M059J (cell line): ENCODE results near the gene PDE8A. TPM values are rescaled to one million over a fixed set of nuclear protein-coding genes. Genes with fewer than 3 reads are reported as not detected.
"Not testable (repeated sequence)": the region's sequence is repeated elsewhere in the genome, so short reads cannot be mapped to it uniquely, and the experiment has no call there.

Experiments used
- DNase-seq: peaks from one replicate; pipeline ENCODE4 v3.0.0-alpha.2; 2012; ENCODE audit warnings: low read depth
- total RNA-seq: library from RNA; depleted of rRNA; stranded (reverse); fragments of >200 nt; shearing (Covaris generic); gene quantifications from 2 replicates; pipeline ENCODE4 v1.2.3, GENCODE V29; 2014

Gene PDE8A
- total RNA-seq, 1 experiment from 2014 or later, result 31.0 TPM

GRCh38 chr15:85010071-85010385, 28.4 kb downstream of the PDE8A start:
- DNase-seq, result no peak

- no peak for DNase-seq
Observed at GRCh38 chr15:85010386-85011159, 28.9 kb downstream of the PDE8A start.

GRCh38 chr15:85011160-85011571, 29.5 kb downstream of the PDE8A start:
- DNase-seq, result no peak

GRCh38 chr15:85011724-85012123, 30.1 kb downstream of the PDE8A start:
- not testable (repeated sequence) for DNase-seq

- DNase-seq, result no peak
Observed at GRCh38 chr15:85013785-85014184, 32.1 kb downstream of the PDE8A start.

- DNase-seq, result no peak
Observed at GRCh38 chr15:85014932-85015331, 33.3 kb downstream of the PDE8A start.

- DNase-seq, result no peak
Observed at GRCh38 chr15:85016275-85016674, 34.6 kb downstream of the PDE8A start.

- peak; percentile 85 for DNase-seq
Observed at GRCh38 chr15:85019815-85020590, 38.3 kb downstream of the PDE8A start.

- no peak for DNase-seq
Observed at GRCh38 chr15:85021409-85021808, 39.8 kb downstream of the PDE8A start.

GRCh38 chr15:85022860-85023403, 41.3 kb downstream of the PDE8A start:
- no peak for DNase-seq

- DNase-seq, result no peak
Observed at GRCh38 chr15:85024003-85024402, 42.3 kb downstream of the PDE8A start.

GRCh38 chr15:85024509-85025336, 43.1 kb downstream of the PDE8A start:
- peak; percentile 83 for DNase-seq

- DNase-seq, result no peak
Observed at GRCh38 chr15:85025516-85026251, 44.0 kb downstream of the PDE8A start.

GRCh38 chr15:85026304-85027032, 44.8 kb downstream of the PDE8A start:
- peak; percentile 30 for DNase-seq

- no peak for DNase-seq
Observed at GRCh38 chr15:85027033-85027380, 45.4 kb downstream of the PDE8A start.

- DNase-seq, result no peak
Observed at GRCh38 chr15:85027421-85027820, 45.8 kb downstream of the PDE8A start.

GRCh38 chr15:85028416-85028815, 46.8 kb downstream of the PDE8A start:
- DNase-seq, result no peak

- no peak for DNase-seq
Observed at GRCh38 chr15:85029221-85029620, 47.6 kb downstream of the PDE8A start.

GRCh38 chr15:85030301-85030929, 48.8 kb downstream of the PDE8A start:
- DNase-seq, result peak; percentile 80
